Endodermal cell (in vitro differentiated cells): ENCODE measurements around the gene ATXN1. TPM values are rescaled to one million over a fixed set of nuclear protein-coding genes. Genes with fewer than 3 reads are reported as not detected.

Source experiments
- DNase-seq: peaks from one replicate; pipeline ENCODE4 v3.0.0-alpha.2; 2017
- H3K27ac ChIP-seq: 2 replicates; pipeline ENCODE4 v1.5.1; 2013; ENCODE audit warnings: mild to moderate bottlenecking, low read depth, low read length, moderate library complexity
- H3K27me3 ChIP-seq: 2 replicates; pipeline ENCODE4 v1.6.1; 2013; ENCODE audit warnings: mild to moderate bottlenecking, low read length, moderate library complexity; ENCODE audit not compliant: insufficient read depth, control insufficient read depth, poor library complexity, severe bottlenecking
- H3K36me3 ChIP-seq: 2 replicates; pipeline ENCODE4 v1.7.0; 2013; ENCODE audit warnings: mild to moderate bottlenecking, low read length, moderate library complexity; ENCODE audit not compliant: control insufficient read depth, insufficient read depth
- H3K4me1 ChIP-seq: one replicate; pipeline ENCODE4 v1.7.0; 2013; ENCODE audit warnings: low read length; ENCODE audit not compliant: control insufficient read depth, insufficient read depth
- H3K4me3 ChIP-seq: 2 replicates; pipeline ENCODE4 v1.5.1; 2013; ENCODE audit warnings: mild to moderate bottlenecking, low read length, moderate library complexity
- H3K9ac ChIP-seq: 2 replicates; pipeline ENCODE4 v1.6.1; 2013; ENCODE audit warnings: mild to moderate bottlenecking, low read length, moderate library complexity; ENCODE audit not compliant: poor library complexity, severe bottlenecking; ENCODE audit errors: extremely low read depth
- H3K9me3 ChIP-seq: 2 replicates; pipeline ENCODE4 v1.6.1; 2013; ENCODE audit warnings: mild to moderate bottlenecking, low read length, moderate library complexity; ENCODE audit not compliant: control insufficient read depth
- H3K27ac Mint-ChIP-seq: 2 replicates; pipeline ENCODE4 v1.8.0; 2020; ENCODE audit warnings: mixed read lengths
- H3K27me3 Mint-ChIP-seq: 2 replicates; pipeline ENCODE4 v1.8.0; 2021; ENCODE audit warnings: mild to moderate bottlenecking, mixed read lengths; ENCODE audit not compliant: insufficient read depth
- H3K36me3 Mint-ChIP-seq: 2 replicates; pipeline ENCODE4 v1.8.0; 2020; ENCODE audit warnings: low read depth, mixed read lengths
- H3K4me1 Mint-ChIP-seq: 2 replicates; pipeline ENCODE4 v1.8.0; 2020; ENCODE audit warnings: mixed read lengths
- H3K4me3 Mint-ChIP-seq: 2 replicates; pipeline ENCODE4 v1.8.0; 2020; ENCODE audit warnings: mild to moderate bottlenecking, moderate library complexity, mixed read lengths
- H3K9me3 Mint-ChIP-seq: 2 replicates; pipeline ENCODE4 v1.8.0; 2020; ENCODE audit warnings: mild to moderate bottlenecking, mixed read lengths
- CTCF ChIP-seq: fragments of 200-600 bp; sonication (generic); conservative IDR thresholded peaks from 2 replicates; pipeline ENCODE4 v1.5.0; 2021; ENCODE audit warnings: antibody characterized with exemption, mild to moderate bottlenecking
- WGBS, 2 experiments: methylation state at CpG; one replicate each; pipeline versions ENCODE4 v1.1.5 to v1.1.7; 2013; ENCODE audit warnings: missing lambda C conversion rate in 2 of 2, mixed read lengths in 1 of 2; ENCODE audit not compliant: insufficient coverage in 1 of 2, insufficient read length in 1 of 2; 5-methylcytosine and 5-hydroxymethylcytosine counted together
- total RNA-seq, 2 donors: library from RNA; stranded (reverse); fragmentation: NEBNext Ultra II Directional in 1 of 2; extraction: Animal tissue kit (Norgen Biotek cat#: 25700) in 1 of 2; gene quantifications; 2 replicates in 1 of 2; 3 replicates in 1 of 2; pipeline ENCODE4 v1.2.1, GENCODE V29; 2021

Gene ATXN1
- total RNA-seq, 2 donors from 2014 or later: 10.4 to 15.9 TPM

- no peak for TF ChIP-seq CTCF
- H3K36me3 ChIP-seq: no peaks in the 10 kb centered on the region
- Mint-ChIP-seq H3K27ac (no peak overlapping the region), H3K36me3 (no peaks in the 10 kb centered on the region), H3K4me3 (no peak overlapping the region), H3K27me3 (no peaks in the 10 kb centered on the region), H3K4me1 (no peaks in the 10 kb centered on the region), H3K9me3 (peaks cover 4% of the 10 kb centered on the region)
- H3K9me3 ChIP-seq: no peaks in the 10 kb centered on the region
- H3K9ac ChIP-seq: no peak overlapping the region
- no peak overlapping the region for H3K27ac ChIP-seq
- H3K4me3 ChIP-seq: no peak overlapping the region
- no peaks in the 10 kb centered on the region for H3K4me1 ChIP-seq
- 94 to 100% methylated on average over 2 to 4 of the region's 4 CpGs for WGBS, 2 experiments
- no peak for DNase-seq
- no peaks in the 10 kb centered on the region for H3K27me3 ChIP-seq
Measured at GRCh38 chr6:16782278-16782677, 21.0 kb upstream of the ATXN1 start.

- Mint-ChIP-seq H3K4me1 (no peaks in the 10 kb centered on the region), H3K4me3 (no peak overlapping the region), H3K36me3 (no peaks in the 10 kb centered on the region), H3K9me3 (peaks cover 4% of the 10 kb centered on the region), H3K27me3 (no peaks in the 10 kb centered on the region), H3K27ac (no peak overlapping the region)
- H3K27ac ChIP-seq: no peak overlapping the region
- DNase-seq: no peak
- no peaks in the 10 kb centered on the region for H3K27me3 ChIP-seq
- WGBS, 2 experiments: 92 to 93% methylated on average over 8 of the region's 8 CpGs
- H3K9ac ChIP-seq: no peak overlapping the region
- no peaks in the 10 kb centered on the region for H3K36me3 ChIP-seq
- H3K4me3 ChIP-seq: no peak overlapping the region
- H3K9me3 ChIP-seq: no peaks in the 10 kb centered on the region
- H3K4me1 ChIP-seq: no peaks in the 10 kb centered on the region
- TF ChIP-seq CTCF: no peak
Measured at GRCh38 chr6:16781348-16782169, 20.3 kb upstream of the ATXN1 start.

GRCh38 chr6:16778521-16778920, 17.3 kb upstream of the ATXN1 start:
- Histone ChIP-seq H3K27ac (no peak overlapping the region), H3K36me3 (no peaks in the 10 kb centered on the region), H3K4me3 (no peak overlapping the region), H3K9ac (no peak overlapping the region), H3K27me3 (no peaks in the 10 kb centered on the region), H3K9me3 (no peaks in the 10 kb centered on the region), H3K4me1 (no peaks in the 10 kb centered on the region)
- H3K4me3 Mint-ChIP-seq: no peak overlapping the region
- WGBS, 2 experiments: 92 to 96% methylated on average over 4 to 5 of the region's 5 CpGs
- H3K27ac Mint-ChIP-seq: no peak overlapping the region
- no peak for TF ChIP-seq CTCF
- H3K36me3 Mint-ChIP-seq: no peaks in the 10 kb centered on the region
- no peak for DNase-seq
- peaks cover 7% of the 10 kb centered on the region for H3K4me1 Mint-ChIP-seq
- no peaks in the 10 kb centered on the region for H3K27me3 Mint-ChIP-seq
- H3K9me3 Mint-ChIP-seq: no peaks in the 10 kb centered on the region
